ENCODE measurements around the gene PCNA. TPM values are rescaled to one million over a fixed set of nuclear protein-coding genes. Genes with fewer than 3 reads are reported as not detected.

Gene PCNA
- total RNA-seq, 1 donor from 2014 or later = 180 TPM

DNA sequence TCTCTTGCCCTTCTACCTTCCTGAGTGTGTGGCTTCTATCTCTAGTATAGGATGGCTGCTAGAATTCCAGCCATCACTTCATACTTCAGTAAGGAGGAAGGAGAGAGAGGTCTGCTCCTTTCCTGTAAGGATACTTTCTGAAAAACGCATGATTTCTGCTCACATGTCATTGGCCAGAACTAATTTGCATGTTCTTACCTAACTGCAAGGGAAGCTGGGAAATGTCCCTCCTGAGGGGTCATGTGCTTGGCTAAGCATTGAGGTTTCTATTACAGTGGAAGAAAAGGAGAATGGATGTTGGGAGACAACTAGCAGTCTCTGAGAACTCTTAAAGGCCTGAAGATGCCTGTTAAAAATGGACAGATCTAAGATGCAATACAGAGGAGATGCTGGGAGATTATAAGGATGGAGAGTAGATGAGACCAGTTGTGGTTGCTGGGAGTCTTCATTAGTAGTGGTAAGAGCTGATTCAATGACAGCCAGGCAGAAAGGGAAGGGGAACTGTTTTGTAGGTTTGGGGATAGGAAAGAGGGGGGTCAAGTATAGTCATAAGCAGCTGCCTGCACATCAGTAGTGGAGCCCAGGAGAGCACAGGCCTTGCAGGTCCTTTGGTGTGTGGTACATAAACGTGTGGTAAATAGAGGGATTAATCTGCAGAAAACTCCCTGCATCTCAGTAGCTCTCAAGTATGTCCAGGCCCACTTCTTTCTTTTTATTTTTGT is 27.3 kb upstream of the PCNA start:
- TF ChIP-seq, protein P1, sequence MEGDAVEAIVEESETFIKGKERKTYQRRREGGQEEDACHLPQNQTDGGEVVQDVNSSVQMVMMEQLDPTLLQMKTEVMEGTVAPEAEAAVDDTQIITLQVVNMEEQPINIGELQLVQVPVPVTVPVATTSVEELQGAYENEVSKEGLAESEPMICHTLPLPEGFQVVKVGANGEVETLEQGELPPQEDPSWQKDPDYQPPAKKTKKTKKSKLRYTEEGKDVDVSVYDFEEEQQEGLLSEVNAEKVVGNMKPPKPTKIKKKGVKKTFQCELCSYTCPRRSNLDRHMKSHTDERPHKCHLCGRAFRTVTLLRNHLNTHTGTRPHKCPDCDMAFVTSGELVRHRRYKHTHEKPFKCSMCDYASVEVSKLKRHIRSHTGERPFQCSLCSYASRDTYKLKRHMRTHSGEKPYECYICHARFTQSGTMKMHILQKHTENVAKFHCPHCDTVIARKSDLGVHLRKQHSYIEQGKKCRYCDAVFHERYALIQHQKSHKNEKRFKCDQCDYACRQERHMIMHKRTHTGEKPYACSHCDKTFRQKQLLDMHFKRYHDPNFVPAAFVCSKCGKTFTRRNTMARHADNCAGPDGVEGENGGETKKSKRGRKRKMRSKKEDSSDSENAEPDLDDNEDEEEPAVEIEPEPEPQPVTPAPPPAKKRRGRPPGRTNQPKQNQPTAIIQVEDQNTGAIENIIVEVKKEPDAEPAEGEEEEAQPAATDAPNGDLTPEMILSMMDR (conservative IDR thresholded peaks at IDR 0.05) = no peak
- Mint-ChIP-seq H3K9me3 (no peaks in the 10 kb centered on the region), H3K4me3 (no peak overlapping the region), H3K27ac (no peak overlapping the region), H3K36me3 (no peaks in the 10 kb centered on the region), H3K4me1 (ENCODE audit: unreplicated experiment) (peaks cover 4% of the 10 kb centered on the region), H3K27me3 (no peaks in the 10 kb centered on the region)
- no peak for DNase-seq (ENCODE audit: extremely low spot score, unreplicated experiment)

DNA sequence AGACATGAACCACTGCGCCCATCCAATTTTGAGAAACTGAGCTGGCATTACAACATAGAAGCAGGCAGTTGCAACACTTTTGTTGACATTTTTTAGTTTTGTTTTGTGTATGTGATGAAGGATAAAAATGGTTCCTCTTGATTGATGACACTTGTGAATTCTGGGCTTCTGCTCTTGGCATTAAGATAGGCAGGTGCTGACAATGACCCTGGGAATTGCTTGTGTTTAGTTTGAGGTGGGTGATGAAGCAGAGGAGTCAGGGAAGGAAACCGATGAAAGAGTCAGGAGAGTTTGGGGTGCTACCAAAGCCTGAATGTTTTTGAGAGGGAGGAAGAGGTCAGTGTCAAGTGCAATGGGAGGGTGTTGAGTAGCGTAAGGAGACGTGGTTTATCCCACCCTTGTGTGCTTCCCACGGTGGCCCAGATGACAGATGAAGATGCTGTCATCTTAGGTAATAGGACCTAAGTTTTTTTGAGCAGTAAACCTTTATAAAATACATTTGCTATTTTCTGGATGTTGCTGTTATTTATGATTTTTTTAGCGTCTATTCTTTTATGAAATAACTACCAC is 26.4 kb upstream of the PCNA start:
- no peak for DNase-seq (ENCODE audit: extremely low spot score, unreplicated experiment)
- H3K27me3 Mint-ChIP-seq = no peaks in the 10 kb centered on the region
- TF ChIP-seq, protein P1 (conservative IDR thresholded peaks at IDR 0.05) = no peak
- no peaks in the 10 kb centered on the region for H3K36me3 Mint-ChIP-seq
- H3K27ac Mint-ChIP-seq = no peak overlapping the region
- H3K4me1 Mint-ChIP-seq (ENCODE audit: unreplicated experiment) = peaks cover 5% of the 10 kb centered on the region
- no peaks in the 10 kb centered on the region for H3K9me3 Mint-ChIP-seq
- no peak overlapping the region for H3K4me3 Mint-ChIP-seq

DNA sequence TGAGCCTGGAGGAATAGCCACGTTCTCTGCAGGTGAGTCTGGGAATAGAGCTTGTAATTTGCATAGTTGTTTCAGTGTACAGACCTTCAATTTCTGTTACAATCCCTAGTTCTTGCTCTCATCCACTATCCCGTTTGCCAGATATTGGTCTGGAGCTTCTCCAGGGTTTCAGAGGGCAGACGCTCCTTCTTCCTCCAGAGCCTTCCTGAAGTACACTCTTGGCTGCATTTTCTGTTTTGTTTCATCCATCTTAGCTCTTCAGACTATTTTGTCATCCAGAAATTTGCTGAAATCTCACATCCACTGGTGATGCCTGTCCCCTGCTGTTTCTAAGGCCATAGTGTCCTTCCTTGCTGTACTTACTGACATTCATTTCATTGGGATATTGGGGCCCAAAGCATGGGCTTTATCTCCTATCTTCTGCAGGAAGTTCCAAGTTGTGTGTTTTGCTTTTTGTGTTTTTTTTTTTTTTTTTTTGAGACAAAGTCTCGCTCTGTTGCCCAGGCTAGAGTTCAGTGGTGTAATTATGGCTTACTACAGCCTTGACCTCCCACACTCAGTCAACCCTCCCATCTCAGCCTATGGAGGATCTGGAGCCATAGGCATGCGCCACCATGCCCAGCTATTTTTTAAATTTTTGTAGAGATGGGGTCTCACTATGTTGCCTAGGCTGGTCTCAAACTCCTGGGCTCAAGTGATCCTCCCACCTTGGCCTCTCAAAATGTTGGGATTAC is 25.8 kb upstream of the PCNA start:
- no peak overlapping the region for H3K4me3 Mint-ChIP-seq
- TF ChIP-seq, protein P1 (conservative IDR thresholded peaks at IDR 0.05) = no peak
- H3K27me3 Mint-ChIP-seq = no peaks in the 10 kb centered on the region
- peaks cover 10% of the 10 kb centered on the region for H3K4me1 Mint-ChIP-seq (ENCODE audit: unreplicated experiment)
- H3K36me3 Mint-ChIP-seq = no peaks in the 10 kb centered on the region
- no peak overlapping the region for H3K27ac Mint-ChIP-seq
- DNase-seq (ENCODE audit: extremely low spot score, unreplicated experiment) = no peak
- no peaks in the 10 kb centered on the region for H3K9me3 Mint-ChIP-seq

DNA sequence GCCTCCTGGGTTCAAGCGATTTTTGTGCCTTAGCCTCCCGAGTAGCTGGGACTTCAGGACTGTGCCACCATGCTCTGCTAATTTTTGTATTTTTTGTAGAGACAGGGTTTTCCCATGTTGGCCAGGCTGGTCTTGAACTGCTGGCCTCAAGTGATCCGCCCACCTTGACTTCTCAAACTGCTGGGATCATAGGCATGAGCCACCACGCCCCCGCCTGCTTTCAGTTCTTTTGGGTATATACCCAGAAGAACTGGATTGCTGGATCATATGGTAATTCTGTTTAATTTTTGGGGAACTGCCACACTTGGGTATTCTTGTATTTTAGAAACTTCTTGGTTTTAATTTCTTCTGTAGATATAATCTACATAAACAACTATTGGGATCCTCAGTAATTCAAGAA is 24.1 kb upstream of the PCNA start:
- H3K4me3 Mint-ChIP-seq = no peak overlapping the region
- peaks cover 15% of the 10 kb centered on the region for H3K4me1 Mint-ChIP-seq (ENCODE audit: unreplicated experiment)
- no peak overlapping the region for H3K27ac Mint-ChIP-seq

DNA sequence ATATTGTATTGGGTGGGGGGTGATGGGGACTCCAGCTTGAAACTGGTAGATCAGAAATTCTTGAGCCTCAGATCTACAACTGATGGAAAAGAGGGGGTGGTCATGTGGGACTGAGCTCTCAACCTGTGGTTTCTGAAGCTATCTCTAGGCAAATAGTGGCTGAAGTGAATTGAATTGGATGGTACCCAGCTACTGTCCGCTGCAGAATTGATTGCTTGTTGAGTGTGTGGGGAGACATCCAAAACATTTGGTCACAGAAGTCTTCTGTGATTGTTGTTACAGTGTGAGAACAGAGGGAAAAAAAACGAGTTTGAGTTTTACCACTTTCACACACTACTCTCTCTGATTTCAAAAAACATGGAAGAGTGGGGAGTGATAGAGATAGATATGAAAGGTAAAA is 21.9 kb upstream of the PCNA start:
- TF ChIP-seq, protein P1 (conservative IDR thresholded peaks at IDR 0.05) = no peak
- Mint-ChIP-seq H3K4me1 (ENCODE audit: unreplicated experiment) (peaks cover 11% of the 10 kb centered on the region), H3K27ac (no peak overlapping the region), H3K36me3 (no peaks in the 10 kb centered on the region), H3K9me3 (no peaks in the 10 kb centered on the region), H3K4me3 (no peak overlapping the region), H3K27me3 (no peaks in the 10 kb centered on the region)
- DNase-seq (ENCODE audit: extremely low spot score, unreplicated experiment) = no peak

More for the DNA sequence above, 24.1 kb upstream of the PCNA start:
- no peaks in the 10 kb centered on the region for H3K36me3 Mint-ChIP-seq
- TF ChIP-seq, protein P1 (conservative IDR thresholded peaks at IDR 0.05) = no peak
- no peak for DNase-seq (ENCODE audit: extremely low spot score, unreplicated experiment)
- no peaks in the 10 kb centered on the region for H3K27me3 Mint-ChIP-seq
- H3K9me3 Mint-ChIP-seq = no peaks in the 10 kb centered on the region
